Activated CD4-positive, CD25-positive, alpha-beta regulatory T cell treated with anti-CD3 and anti-CD28 coated beads, Interleukin-2, amount 50 U/mL, for 72 hours (primary cell): ENCODE data around the gene UXS1.

Source experiments
- DNase-seq: peaks from one replicate; pipeline ENCODE4 v3.0.0; 2021

Gene UXS1

DNA sequence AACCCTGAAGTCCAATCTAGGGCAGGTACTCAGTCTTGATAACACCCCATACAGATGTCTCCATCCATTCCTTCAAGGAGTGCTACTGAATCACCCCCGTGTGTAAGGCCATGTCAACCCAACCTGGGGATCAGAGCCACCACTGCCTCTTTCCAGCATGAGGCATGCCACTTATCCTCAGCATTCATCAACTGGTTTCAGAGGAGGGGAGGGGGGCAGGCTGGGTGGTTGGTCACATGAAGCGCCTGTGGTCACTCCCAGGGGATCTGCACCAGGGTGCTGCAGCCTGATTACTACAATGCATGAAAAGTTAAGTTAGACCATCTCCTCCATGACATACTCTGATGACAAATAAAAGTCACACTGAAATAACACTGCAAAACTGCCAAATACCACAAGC, 65.0 kb downstream of the UXS1 start:
- DNase-seq: no peak

GRCh38 chr2:106127776-106128268, 66.3 kb downstream of the UXS1 start:
- no peak for DNase-seq

DNA sequence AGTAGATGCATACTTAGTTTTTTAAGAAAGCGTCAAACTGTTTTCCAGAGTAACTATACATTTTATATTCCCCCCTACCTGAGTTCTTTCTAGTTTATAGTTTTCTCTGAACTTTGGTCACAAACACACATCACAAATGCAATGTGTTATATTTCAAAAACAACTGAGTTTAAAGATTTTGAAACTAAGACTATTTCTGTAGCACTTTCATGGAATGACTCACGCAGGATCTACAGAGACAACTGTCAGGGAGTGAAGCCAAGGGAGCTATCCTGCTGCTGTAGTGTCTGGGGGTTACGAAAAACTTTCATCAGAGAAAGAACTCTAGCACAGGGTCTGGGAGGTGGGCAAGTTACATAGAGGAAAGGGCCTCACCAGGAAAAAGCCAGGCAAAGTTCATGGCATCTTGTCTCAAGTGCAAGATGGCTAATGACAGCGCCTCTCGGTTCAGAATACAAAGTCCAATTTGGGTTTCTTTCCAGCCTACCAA, 66.8 kb downstream of the UXS1 start:
- DNase-seq: no peak

DNA sequence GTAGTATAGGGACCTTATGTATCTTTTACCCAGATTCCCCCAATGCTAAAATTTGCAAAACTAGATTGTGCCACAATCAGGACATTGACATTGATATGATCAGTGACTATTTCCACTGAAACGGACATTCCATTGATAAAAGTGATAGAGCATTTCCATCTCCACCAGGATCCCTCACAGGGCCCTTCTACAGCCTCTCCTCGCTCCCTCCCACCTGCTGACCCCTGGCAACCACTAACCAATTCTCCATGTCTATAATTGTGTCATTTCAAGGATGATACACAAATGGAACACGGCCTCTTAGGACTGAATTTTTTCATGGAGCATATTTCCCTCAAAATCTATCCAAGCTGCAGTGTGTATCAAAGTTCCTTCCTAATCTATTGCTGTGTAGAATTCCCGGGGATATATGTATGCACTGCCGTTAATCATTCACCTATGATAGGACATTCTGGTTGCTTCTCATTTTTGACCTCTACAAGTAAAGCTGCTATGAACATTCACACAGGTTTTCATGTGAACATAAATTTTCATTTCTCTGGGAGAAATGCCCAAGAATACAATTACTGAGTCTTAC, 67.3 kb downstream of the UXS1 start:
- DNase-seq: no peak

DNA sequence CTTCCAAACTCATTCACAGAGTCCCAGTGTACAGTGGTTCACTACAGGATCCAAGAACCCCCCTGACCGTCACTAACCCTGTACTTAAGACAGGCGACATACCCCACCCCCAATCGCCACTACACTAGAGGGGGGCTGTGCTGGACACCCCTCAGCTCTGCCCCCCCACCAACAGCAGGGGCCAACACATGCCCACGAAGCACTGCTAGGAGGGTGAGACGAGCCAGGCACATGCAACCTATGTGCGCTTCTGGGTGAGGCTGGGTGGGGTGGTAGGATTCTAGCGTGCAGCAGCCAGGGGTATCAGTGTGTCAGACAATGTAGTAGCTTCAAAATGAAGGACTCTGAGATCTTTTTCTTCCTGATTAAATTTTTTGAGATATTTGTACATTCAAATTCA, 67.8 kb downstream of the UXS1 start:
- no peak for DNase-seq

DNA sequence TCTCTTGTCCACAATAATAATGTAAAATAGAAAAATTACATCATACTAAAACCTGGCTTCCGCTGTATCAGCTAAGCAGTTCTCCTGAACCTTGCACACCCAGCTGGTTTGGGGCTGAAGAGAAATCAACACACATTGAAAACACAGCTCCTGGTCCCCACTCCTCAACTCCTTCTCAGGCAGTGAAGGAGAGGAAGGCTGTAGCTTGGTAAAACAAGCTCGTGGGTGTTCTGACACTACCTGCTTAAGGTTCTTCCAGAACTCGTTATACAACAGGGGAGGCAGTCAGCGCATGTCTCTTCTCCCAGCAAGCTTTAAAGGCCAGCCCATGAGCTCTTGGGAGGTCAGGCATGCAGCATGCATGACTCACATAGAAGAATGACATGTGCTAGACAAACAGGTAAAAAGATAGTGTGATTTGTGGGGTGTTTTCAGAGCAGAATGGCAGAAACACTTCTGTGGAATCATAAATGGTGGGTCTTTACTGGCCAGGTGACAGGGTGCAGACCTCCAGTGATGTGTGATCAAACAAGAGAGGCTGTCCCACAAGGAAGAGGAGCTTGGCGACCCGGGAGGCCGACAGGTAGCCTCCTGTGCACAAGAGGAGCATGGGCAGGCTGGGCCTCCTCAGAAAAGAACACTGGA, 69.1 kb downstream of the UXS1 start:
- DNase-seq: no peak

GRCh38 chr2:106124106-106124756, 69.9 kb downstream of the UXS1 start:
- DNase-seq: no peak

DNA sequence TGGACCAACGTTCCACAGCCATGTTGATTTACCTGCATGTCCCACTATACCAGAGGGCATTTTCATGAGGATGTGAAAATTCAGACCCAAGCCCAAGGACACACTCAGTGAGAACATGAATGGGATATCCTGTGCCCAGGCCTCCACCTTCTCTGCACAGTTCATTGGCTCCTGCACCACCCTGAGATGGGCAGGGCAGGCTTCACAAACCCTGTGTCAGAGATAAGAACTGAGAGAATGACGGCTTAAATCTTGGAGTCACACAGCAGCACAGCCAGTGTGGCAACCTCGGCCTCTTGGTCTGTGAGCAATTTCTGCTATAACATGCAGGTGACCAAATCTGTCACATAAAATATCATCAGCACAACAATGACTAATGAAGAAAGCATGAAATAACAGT, 71.9 kb downstream of the UXS1 start:
- no peak for DNase-seq

DNA sequence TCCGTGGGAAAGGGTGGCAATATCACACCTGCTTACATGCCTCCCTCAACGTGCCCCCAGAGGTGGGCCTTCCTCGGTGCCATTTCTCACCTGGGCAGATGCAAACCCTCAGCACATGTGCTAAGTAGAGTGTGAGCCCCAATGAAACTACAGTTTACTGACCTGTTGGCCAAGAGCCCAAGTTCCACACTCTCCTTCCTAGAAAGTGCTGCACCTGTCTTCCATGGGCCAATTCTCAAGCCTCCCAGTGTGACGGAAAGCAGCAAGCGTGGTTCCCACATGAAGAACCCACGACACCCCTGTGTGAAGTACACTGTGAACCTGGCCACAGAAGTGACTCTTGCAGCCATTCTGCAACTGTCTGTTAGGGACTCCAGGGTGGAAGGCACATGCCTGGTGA, 73.7 kb downstream of the UXS1 start:
- no peak for DNase-seq

DNA sequence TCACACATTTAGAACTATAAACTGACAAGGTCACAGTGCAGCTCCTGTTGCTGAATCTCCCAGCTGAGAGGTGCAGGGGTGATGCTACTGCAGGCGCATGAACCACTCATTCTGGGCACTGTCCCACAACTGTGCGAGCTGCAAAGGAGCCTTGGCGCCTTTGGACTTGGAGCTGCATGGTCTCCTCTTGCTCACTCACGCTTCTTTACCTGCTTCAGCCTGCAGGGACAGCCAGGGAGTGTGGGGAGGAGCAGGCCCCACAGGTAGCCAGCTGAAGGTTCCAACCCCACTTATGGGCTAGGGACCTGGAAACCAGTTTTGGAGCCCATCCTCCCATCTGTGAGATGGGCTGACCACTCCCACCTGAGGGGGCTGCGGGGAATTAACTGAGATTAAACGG, 75.0 kb downstream of the UXS1 start:
- DNase-seq: no peak

DNA sequence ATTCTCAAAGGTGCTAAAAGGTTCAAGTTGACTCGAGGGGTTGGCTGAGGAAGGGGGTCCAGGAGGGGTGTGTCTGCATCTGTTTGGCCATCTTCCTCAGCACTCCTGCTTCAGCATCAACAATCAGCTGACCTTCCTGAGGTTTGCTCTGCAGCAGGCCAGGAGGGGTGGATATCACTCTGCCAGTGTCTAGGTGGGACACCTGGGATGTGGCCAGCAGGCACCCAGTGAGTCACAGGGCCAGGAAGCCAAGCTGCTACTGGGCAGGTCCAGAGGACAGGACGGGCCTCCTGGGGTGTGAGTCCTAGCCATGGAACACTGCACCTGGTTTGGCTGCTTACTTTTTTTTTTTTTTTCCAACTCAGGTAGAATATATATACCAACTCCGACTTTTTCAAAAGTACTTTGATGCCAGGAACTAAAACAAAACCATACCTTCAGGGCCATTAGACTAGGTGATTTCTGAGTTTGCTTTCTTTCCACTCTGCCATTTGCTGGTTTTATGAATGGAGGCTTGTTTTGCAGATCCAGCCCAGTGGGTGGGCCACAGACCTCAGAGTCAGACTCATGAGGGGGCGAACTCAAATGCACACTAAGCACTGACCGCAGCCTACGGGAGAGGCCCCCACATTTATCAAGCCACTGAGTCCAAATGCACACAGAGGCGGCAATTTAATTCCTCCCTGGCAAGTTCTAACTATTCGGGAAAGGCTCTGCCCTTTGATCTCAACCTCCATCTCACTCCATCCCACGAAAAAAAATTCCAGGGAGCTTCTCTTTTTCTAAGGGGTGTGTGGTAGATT, 76.0 kb downstream of the UXS1 start:
- no peak for DNase-seq

DNA sequence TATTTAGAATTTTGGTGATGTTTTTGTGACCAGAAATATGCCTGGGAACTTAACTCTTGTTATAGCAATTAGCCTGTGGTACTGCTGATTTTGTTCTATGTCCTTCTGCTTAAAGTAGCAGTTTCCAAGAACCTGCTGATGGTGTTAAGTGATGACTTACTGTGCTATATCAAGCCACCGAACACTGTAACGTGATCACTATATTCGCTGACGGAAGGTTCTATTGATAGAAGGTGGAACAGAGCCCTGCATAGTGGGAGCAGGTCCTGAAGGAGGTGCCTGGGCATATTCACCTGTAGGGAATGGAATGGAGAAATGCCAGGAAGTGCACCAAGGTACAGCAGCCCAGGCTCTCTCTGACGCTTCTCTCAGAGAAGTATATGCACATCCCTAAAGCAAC, 76.8 kb downstream of the UXS1 start:
- no peak for DNase-seq

DNA sequence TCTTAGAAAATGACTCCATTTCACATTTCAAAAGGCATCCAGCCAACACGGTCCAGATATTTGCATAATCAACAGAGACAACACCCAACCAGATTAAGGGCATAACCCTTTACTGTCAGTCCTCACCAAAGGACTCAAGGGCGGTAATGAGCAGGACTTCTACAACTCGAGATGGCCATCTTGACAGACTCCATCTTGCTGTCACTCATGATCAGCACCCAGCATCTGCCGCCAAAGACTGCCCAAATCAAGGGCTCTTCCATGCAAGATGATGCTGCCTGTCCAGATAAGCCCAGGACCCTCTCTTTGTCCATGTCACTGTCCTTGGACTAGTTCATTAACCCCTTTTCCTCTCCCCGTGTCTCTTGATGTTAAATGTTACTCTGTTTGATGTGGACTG, 77.9 kb downstream of the UXS1 start:
- DNase-seq: no peak

- no peak for DNase-seq
These were observed 78.4 kb downstream of the UXS1 start for GRCh38 chr2:106115665-106116064.

GRCh38 chr2:106115250-106115649, 78.9 kb downstream of the UXS1 start:
- DNase-seq: no peak

DNA sequence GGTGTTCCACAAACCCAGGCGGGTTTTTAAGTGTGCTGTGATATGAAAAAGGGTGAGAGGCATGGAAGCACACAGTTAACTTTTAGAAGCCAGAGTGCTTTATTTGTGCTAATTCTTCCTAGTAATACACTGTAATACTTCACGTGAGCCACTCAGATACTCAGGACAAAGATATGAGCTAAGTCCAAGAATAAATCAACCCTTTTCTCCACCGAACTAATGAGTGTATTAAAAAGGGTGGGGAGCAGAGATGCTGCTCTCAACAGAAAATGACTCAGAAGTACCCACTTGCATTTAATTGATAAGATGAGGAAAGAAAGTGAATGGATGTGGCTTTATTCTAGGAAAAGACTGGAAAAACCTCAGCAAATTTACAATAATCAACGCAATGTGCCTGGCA, 79.9 kb downstream of the UXS1 start:
- no peak for DNase-seq

DNA sequence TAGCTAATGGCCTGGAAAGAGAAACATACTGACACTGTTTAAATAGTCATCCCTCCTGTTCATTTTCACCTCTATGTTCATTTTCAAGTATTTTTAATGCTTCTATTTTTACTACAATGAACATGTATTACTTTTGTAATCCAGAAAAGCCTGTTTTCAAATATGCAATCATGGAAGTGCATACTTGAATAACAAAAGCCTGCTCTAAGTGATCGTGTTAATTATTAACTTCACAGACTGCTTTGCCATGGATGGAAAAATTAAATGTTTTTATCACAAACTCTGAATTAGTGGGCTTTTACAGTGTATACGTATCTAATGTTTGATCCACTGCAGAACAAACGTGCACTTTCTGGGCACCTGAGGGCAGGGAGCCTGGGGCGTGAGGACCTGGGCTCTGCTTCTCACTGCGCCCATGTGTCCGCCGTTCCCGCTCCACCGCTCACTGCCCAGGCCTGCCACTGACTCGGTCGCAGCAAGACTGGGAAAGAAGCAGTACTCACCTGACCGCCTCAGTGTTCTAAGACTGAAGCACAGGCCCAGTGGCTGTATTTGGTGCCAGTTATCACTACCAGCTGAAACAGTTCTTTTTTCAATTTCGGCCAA, 80.6 kb downstream of the UXS1 start:
- DNase-seq: no peak

DNA sequence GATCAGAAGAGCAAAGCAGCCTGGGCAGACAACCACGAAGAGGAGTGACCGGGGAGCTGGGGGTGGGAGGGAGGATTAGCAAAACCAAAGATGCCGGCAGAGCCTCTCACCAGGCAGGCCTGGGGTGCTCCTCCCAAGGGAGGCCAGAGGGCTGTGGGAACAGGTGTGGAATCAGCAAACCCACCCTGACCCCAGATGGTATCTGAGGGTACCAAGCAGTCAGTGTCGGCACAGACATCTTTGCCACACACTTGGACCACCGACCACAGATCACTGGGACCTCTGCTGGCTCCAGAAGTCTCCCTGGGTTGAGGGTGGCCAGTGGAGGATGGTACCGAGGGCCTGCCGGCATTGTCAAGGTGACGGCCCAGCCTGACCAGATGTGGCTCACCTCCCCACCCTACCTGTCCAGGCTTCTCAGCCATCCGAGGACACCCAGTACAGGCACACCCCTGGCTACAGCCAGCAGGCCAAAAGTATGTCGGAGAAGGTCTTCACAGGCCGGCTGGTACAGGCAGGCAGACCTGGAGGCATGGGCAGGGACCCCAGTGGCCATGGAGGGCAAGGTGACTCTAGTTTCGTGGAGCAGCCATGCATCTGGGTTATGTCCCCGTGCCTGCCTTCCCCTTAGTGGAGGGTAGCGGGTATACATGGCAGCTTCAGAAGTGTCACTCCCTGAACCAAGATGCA, 82.1 kb downstream of the UXS1 start:
- no peak for DNase-seq

DNA sequence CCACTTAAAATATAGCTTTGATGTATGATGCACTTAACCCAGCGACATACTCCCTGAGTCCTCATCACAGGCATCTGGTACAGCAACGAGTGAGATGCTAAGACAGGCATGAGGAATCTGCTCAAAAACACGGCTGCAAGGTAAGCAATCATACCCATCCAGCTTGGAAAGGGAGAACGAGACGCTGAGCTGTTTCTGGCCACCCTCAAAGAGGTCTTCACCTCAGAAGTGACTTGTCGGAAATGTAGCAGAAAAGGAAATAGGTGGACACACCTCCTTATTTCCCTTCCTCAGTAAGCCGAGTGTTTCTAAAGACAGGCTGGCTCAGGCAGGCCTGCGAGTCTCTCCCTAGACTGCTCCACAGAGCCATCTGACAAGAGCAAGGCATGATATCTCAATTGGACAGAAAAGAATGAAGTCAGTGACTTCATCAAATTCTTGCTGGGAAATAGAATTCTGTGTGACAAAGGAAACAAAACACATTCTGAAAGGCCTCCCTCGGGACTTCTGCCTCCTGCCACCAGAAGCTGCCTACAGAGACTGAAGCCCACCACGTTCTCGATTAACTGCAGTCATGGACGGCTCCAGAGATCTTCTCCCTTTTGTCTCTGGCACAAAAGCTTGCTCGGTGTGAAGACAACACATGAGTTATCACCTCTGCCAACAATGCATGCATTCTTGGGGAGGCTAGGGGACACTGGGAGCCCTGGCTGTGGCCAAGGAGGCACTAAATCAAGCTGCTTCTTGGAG, 84.3 kb downstream of the UXS1 start:
- DNase-seq: no peak

- no peak for DNase-seq
These were observed 85.3 kb downstream of the UXS1 start for GRCh38 chr2:106108791-106109190.

DNA sequence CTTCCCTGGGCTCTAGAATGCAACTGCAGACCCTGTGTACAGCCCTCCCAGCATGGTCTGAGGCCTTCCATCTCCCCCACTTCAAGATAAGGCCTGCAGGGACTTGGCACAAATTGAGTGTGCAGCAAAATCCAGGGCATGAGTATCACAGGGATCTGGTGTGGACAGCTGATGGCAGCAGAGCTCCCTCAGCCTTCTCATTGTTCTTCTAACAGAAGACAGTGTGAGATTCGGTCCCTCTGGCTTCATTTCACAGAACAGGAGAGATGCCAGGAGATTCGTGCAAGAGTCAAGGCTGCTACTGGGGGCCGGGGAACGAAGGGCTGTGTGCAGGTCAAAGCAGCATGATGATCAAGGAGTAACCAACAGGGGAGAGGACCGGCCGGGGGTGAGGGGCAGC, 85.8 kb downstream of the UXS1 start:
- no peak for DNase-seq
